GM20000 (cell line): ENCODE results near the gene HGS.
A peak's percentile ranks its signal among the peaks of the same experiment; 100 is the strongest.

Source experiments
- DNase-seq: peaks from one replicate; pipeline ENCODE4 v3.0.0; 2012; ENCODE audit warnings: low spot score
- TF ChIP-seq, protein P1 (sequence below): IDR thresholded peaks from 2 replicates; pipeline ENCODE4 v1.5.1; 2012; ENCODE audit warnings: mild to moderate bottlenecking, control low read depth; ENCODE audit errors: extremely low read depth, missing control alignments

HGS gene

DNA sequence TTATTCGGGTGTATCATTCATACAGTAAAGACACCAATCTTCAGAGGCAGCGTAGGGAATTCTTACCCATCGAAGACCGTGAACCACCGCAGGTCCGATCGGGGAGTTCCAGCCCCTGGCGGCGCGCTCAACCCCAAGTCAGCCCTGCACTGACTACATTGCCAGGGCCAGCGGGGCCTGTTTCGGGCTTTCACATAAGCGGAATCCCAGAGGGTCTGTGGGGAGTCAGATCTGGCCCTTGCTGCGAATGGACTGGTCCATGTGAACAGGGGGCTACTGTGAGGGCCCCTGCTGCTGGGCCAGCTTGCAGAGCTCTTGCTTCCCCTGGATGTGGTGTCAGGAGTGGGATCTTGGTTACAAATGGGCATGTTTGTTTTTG, 35.1 kb upstream of the HGS start:
- TF ChIP-seq, protein P1, sequence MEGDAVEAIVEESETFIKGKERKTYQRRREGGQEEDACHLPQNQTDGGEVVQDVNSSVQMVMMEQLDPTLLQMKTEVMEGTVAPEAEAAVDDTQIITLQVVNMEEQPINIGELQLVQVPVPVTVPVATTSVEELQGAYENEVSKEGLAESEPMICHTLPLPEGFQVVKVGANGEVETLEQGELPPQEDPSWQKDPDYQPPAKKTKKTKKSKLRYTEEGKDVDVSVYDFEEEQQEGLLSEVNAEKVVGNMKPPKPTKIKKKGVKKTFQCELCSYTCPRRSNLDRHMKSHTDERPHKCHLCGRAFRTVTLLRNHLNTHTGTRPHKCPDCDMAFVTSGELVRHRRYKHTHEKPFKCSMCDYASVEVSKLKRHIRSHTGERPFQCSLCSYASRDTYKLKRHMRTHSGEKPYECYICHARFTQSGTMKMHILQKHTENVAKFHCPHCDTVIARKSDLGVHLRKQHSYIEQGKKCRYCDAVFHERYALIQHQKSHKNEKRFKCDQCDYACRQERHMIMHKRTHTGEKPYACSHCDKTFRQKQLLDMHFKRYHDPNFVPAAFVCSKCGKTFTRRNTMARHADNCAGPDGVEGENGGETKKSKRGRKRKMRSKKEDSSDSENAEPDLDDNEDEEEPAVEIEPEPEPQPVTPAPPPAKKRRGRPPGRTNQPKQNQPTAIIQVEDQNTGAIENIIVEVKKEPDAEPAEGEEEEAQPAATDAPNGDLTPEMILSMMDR: no peak
- DNase-seq: peak; percentile 6

DNA sequence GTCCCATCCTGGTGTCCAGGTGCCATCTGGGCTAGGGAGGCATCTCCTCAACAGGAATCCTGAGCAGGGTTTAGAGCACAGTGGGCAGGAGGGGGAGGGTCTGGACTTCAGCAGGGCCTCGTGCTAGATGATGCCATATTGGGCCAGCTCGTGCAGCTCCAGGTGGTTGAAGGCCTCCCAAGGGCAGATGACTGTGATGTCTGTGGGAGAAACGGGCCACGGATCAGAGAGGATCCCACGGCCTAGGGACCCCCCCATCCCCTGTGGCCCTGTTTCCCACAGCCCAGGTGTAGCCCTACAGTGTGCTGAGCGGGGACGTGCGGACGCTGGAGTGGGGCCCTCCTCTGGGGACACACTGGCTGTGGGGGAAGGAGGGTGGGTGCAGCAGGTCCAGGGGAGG, 32.9 kb upstream of the HGS start:
- TF ChIP-seq, protein P1: no peak
- DNase-seq: no peak

DNA sequence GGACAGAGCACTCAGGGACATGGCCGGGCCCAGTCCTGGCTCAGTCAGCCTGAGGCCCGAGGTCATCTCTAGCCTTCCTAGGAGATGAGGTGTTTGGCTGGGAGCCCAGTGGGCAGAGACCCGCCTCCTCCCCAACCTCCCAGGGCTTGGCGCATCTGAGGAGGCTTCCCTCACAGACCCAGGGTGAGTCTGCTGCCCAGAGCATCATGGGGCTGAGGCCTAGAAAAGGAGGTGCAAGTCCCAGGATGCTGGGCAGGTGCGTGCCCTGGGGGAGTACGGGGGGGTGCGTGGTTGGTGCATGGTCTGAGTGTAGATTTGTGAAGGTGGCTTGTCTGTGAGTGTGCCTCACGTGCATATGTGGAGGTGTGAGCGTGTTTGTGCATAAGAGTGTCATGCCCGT, 32.1 kb upstream of the HGS start:
- no peak for DNase-seq
- TF ChIP-seq, protein P1: no peak

DNA sequence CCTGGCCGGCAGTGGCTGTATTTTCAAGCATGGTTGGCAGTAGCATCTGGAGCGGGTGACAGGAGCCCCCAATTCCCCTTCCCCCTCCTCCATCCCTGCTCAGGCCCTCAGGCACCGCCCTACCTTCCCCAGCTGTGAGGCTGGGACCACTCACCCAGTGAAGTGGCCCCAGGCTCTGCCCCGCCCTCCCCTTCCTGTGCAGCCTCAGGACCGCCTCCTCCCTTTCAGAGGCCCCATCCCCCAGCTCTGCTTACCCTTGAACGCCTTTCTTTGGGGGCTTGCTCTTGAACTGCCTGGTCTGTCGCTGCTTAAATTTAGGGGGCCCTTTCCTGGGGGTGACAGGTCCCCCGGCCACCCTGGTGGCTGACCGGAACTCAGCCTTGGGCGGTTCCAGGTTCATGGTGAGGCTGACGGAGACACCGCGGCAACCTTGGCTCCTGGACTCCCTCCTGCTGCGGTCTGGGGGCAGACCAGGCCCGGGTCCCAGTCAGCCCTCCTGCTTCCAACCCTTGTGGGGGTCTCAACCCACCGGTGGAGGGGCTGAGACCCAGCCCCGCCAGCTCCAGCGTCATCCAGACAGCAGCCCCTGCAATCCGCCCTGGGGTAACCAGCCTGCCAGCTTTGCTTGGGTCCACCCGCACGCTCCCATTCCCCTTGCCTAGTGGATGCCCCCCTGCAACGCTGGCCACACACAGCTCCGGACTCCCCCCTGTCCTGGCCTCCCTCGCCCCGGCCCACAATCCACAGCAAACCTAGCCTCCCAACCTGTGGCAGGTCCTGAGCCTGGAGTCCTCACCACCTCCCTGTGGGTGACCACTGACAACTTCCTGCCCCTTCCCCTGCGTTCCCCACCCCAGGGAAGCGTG, 30.7 kb upstream of the HGS start:
- peak; percentile 78 for DNase-seq
- TF ChIP-seq, protein P1: no peak

DNA sequence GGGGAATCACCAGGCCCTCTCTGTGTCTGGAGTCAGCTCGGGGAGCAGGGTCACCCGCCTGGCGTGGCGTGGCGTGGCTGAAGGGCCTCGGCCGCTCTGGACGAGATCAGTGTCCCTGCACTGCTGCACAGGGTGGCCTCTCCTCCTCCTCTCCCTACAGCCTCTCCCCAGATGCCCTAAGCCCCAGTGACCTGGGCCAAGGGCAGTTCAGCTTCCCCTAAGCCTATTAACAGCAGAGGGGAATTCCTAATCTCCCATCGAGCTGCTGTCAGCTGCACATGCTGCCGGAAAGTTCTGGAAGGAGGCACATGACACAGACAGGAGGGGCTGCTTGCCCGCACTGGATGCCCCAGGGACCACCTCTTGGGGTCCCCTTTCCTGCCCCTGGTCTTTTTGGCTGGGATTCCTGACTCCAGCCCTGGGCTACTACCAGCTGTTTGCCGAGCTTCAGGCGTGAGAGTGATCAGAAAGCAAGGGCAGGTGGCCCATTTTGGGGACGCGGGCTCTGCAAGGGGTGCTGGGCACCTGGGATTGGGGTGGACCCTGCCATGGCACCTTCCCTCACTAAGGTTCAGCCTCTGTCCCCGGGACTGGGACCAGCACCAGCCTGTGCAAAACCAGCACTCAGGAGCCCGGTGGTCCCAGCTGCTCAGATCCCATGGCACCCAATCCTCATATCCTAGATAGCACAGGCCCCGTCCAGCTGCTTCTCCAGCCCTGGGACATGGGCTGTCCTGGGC, 28.3 kb upstream of the HGS start:
- no peak for DNase-seq
- TF ChIP-seq, protein P1: no peak

DNA sequence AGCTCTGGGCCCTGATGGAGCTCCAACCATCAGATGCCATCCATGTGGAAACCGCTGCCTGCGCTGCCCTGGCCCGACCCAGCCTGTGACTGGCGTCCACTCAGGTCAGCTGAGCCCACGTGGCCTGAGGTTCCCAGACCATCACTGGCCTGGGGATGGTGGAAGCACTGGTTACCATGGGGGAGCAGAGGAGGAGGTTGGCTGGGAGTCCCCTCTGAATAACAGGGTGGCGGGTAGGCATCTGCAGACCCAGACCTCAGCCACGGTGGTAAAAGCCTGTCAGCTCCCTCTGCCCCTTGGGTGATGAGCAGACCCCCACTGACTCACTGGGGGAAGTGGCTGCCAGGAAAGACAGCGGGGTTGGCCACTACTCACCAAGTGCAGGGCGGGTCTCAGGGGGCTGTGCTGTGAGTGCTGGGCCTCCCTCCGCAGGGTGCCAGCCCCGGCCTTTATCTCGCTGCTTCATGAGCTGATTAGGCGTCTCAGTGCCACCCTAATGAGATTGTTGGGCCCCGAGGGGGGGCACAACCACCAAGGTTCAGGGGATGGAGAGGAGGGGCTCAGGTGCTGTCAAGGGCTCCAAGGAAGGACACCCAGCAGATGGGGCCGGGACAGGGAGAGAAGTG, 27.6 kb upstream of the HGS start, which contains the start of gene PDE6G:
PDE6G (minus strand) TSS at position 425 of the 626 bp plus-strand sequence. CDS start 3,237 bp downstream, outside the sequence.
- TF ChIP-seq, protein P1: no peak
- DNase-seq: no peak

DNA sequence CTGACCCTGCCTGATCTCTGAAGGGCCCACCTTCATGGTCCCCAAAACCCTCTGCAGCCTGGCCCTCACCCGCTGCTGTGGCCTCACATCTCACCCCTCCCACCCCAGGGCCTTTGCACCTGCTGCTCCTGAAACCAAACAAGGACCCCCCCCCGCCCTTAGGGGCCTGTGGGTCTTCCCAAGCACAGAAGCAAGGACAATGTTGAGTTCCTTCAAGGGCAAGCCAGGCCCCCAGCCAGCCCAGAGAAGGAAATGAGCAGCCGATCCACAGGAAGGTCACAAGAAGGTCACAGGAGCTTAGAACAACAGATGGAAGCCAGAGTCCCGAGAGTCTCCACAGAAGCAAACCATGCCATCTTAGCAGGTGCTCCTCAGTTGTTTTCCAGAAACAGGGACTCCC, 27.0 kb upstream of the HGS start:
- TF ChIP-seq, protein P1: no peak
- DNase-seq: no peak
